H9 (cell line): Measurements from ENCODE around the gene SLC4A3. TPM values are rescaled to one million over a fixed set of nuclear protein-coding genes. Genes with fewer than 3 reads are reported as not detected.

Experiments used
- DNase-seq: peaks from one replicate; pipeline ENCODE4 v3.0.0-alpha.2; 2017
- H2AFZ ChIP-seq: one replicate; pipeline ENCODE4 v1.6.1; 2013; ENCODE audit warnings: mild to moderate bottlenecking, low read length, control low read depth, moderate library complexity
- H2AK5ac ChIP-seq: 2 replicates; pipeline ENCODE4 v1.6.1; 2013; ENCODE audit warnings: low read length, control low read depth, mixed read lengths; ENCODE audit not compliant: insufficient read length
- H2BK120ac ChIP-seq: one replicate; pipeline ENCODE4 v1.6.1; 2013; ENCODE audit warnings: low read depth, mild to moderate bottlenecking, low read length, control low read depth, inconsistent platforms; ENCODE audit not compliant: poor library complexity, severe bottlenecking
- H2BK12ac ChIP-seq: 2 replicates; pipeline ENCODE4 v1.6.1; 2013; ENCODE audit warnings: low read length, control low read depth, mixed read lengths, low read depth; ENCODE audit not compliant: insufficient read length
- H2BK15ac ChIP-seq: 2 replicates; pipeline ENCODE4 v1.6.1; 2013; ENCODE audit warnings: low read depth, low read length, control low read depth
- H2BK20ac ChIP-seq: one replicate; pipeline ENCODE4 v1.6.1; 2013; ENCODE audit warnings: low read depth, mild to moderate bottlenecking, low read length, control low read depth, inconsistent platforms; ENCODE audit not compliant: poor library complexity, severe bottlenecking
- H2BK5ac ChIP-seq: 2 replicates; pipeline ENCODE4 v1.6.1; 2013; ENCODE audit warnings: low read length, control low read depth, mixed read lengths; ENCODE audit not compliant: insufficient read length
- H3K14ac ChIP-seq: 2 replicates; pipeline ENCODE4 v1.6.1; 2013; ENCODE audit warnings: low read length, control low read depth; ENCODE audit not compliant: insufficient read depth
- H3K18ac ChIP-seq: 2 replicates; pipeline ENCODE4 v1.6.1; 2013; ENCODE audit warnings: low read depth, mild to moderate bottlenecking, mixed read lengths, low read length, control low read depth; ENCODE audit not compliant: insufficient read length
- H3K23ac ChIP-seq: 2 replicates; pipeline ENCODE4 v1.6.1; 2013; ENCODE audit warnings: low read length, control low read depth, mixed read lengths, low read depth; ENCODE audit not compliant: insufficient read length
- H3K23me2 ChIP-seq: 2 replicates; pipeline ENCODE4 v1.6.1; 2013; ENCODE audit warnings: low read depth, mild to moderate bottlenecking, mixed read lengths, low read length, control low read depth; ENCODE audit not compliant: insufficient read length, poor library complexity, severe bottlenecking
- H3K27ac ChIP-seq: 2 replicates; pipeline ENCODE4 v1.5.1; 2013; ENCODE audit warnings: low read length, control low read depth, mixed read lengths, low read depth; ENCODE audit not compliant: insufficient read length
- H3K27me3 ChIP-seq: 2 replicates; pipeline ENCODE4 v1.6.1; 2013; ENCODE audit warnings: low read length, control low read depth, inconsistent platforms; ENCODE audit not compliant: insufficient read depth
- H3K4ac ChIP-seq: 2 replicates; pipeline ENCODE4 v1.6.1; 2013; ENCODE audit warnings: low read depth, mild to moderate bottlenecking, control low read depth, inconsistent platforms, low read length, moderate library complexity
- H3K4me1 ChIP-seq: 2 replicates; pipeline ENCODE4 v1.6.1; 2013; ENCODE audit warnings: low read length, control low read depth, inconsistent platforms; ENCODE audit not compliant: insufficient read depth
- H3K4me2 ChIP-seq: 2 replicates; pipeline ENCODE4 v1.6.1; 2013; ENCODE audit warnings: low read length, control low read depth, mixed read lengths; ENCODE audit not compliant: insufficient read length, insufficient read depth
- H3K56ac ChIP-seq: 2 replicates; pipeline ENCODE4 v1.6.1; 2013; ENCODE audit warnings: low read depth, mild to moderate bottlenecking, mixed read lengths, low read length, control low read depth; ENCODE audit not compliant: insufficient read length
- H3K79me1 ChIP-seq: 2 replicates; pipeline ENCODE4 v1.6.1; 2013; ENCODE audit warnings: low read depth, mild to moderate bottlenecking, moderate library complexity, low read length, control low read depth, inconsistent platforms; ENCODE audit not compliant: insufficient read depth, poor library complexity, severe bottlenecking
- H3K79me2 ChIP-seq: 2 replicates; pipeline ENCODE4 v1.6.1; 2013; ENCODE audit warnings: low read length, control low read depth, inconsistent platforms; ENCODE audit not compliant: insufficient read depth
- H3K9ac ChIP-seq: 2 replicates; pipeline ENCODE4 v1.6.1; 2013; ENCODE audit warnings: low read length, control low read depth, mixed read lengths; ENCODE audit not compliant: insufficient read length; ENCODE audit errors: extremely low read depth
- H3K9me3 ChIP-seq: one replicate; pipeline ENCODE4 v1.6.1; 2013; ENCODE audit warnings: low read depth, low read length, inconsistent platforms; ENCODE audit not compliant: control insufficient read depth
- H3T11ph ChIP-seq: one replicate; pipeline ENCODE4 v1.6.1; 2013; ENCODE audit warnings: mild to moderate bottlenecking, low read length, control low read depth, inconsistent platforms
- H4K20me1 ChIP-seq: one replicate; pipeline ENCODE4 v1.6.1; 2013; ENCODE audit not compliant: control insufficient read depth, insufficient read length, insufficient read depth
- H4K5ac ChIP-seq: 2 replicates; pipeline ENCODE4 v1.6.1; 2013; ENCODE audit warnings: low read depth, mild to moderate bottlenecking, mixed read lengths, low read length, control low read depth; ENCODE audit not compliant: insufficient read length
- H4K8ac ChIP-seq: replicated peaks from 2 replicates; pipeline ENCODE4 v1.6.1; 2013; ENCODE audit warnings: low read length, control low read depth, mixed read lengths, low read depth; ENCODE audit not compliant: insufficient read length
- H4K91ac ChIP-seq: 2 replicates; pipeline ENCODE4 v1.6.1; 2013; ENCODE audit warnings: low read depth, mild to moderate bottlenecking, moderate library complexity, mixed read lengths, low read length, control low read depth; ENCODE audit not compliant: insufficient read length
- H3K27ac Mint-ChIP-seq, 3 experiments: 2 replicates in 2 of 3; 3 replicates in 1 of 3; pipeline ENCODE4 v1.8.0; 2020 to 2021; ENCODE audit warnings: mixed read lengths in 3 of 3, mild to moderate bottlenecking in 1 of 3, moderate library complexity in 1 of 3
- H3K27me3 Mint-ChIP-seq: 2 replicates; pipeline ENCODE4 v1.8.0; 2021; ENCODE audit warnings: low read depth, mild to moderate bottlenecking, moderate library complexity, mixed read lengths
- H3K36me3 Mint-ChIP-seq, 3 experiments: 2 replicates in 2 of 3; 3 replicates in 1 of 3; pipeline ENCODE4 v1.8.0; 2020 to 2021; ENCODE audit warnings: low read depth in 3 of 3, mixed read lengths in 3 of 3; ENCODE audit not compliant: insufficient read depth in 1 of 3
- H3K4me1 Mint-ChIP-seq, 2 experiments: 2 replicates each; pipeline ENCODE4 v1.8.0; 2020; ENCODE audit warnings: mixed read lengths in 2 of 2
- H3K4me3 Mint-ChIP-seq, 2 experiments: 2 replicates in 1 of 2; 3 replicates in 1 of 2; pipeline ENCODE4 v1.8.0; 2020 to 2021; ENCODE audit warnings: mild to moderate bottlenecking in 2 of 2, mixed read lengths in 2 of 2, moderate library complexity in 1 of 2
- H3K9me3 Mint-ChIP-seq, 2 experiments: 2 replicates in 1 of 2; 3 replicates in 1 of 2; pipeline ENCODE4 v1.8.0; 2020; ENCODE audit warnings: mild to moderate bottlenecking in 2 of 2, mixed read lengths in 2 of 2, moderate library complexity in 1 of 2
- WGBS: extraction: QIAGEN DNeasy Blood & Tissue Kit; methylation state at CpG from one replicate; pipeline ENCODE4 v1.1.7; 2013; ENCODE audit warnings: missing lambda C conversion rate, low lambda C conversion rate, mixed read lengths; ENCODE audit not compliant: insufficient read length; ENCODE audit errors: extremely low coverage; 5-methylcytosine and 5-hydroxymethylcytosine counted together
- total RNA-seq: library from RNA; stranded (reverse); gene quantifications from 2 replicates; pipeline ENCODE4 v1.2.1, GENCODE V29; 2021
- TF ChIP-seq, protein P1 (sequence below): fragments of 200-600 bp; sonication (generic); conservative IDR thresholded peaks from 3 replicates; pipeline ENCODE4 v1.8.0; 2021; ENCODE audit warnings: antibody characterized with exemption, mild to moderate bottlenecking

The SLC4A3 gene
- total RNA-seq, 1 experiment from 2014 or later: 11.1 TPM

GRCh38 chr2:219687882-219688559 lies 60.6 kb downstream of the SLC4A3 start:
- Histone ChIP-seq H3K4ac (no peak overlapping the region), H3K79me1 (no peaks in the 10 kb centered on the region), H3T11ph (no peak overlapping the region), H2BK12ac (no peak overlapping the region), H2BK120ac (no peak overlapping the region), H4K5ac (no peak overlapping the region), H3K9ac (no peak overlapping the region), H4K91ac (no peak overlapping the region), H2BK15ac (no peak overlapping the region), H4K8ac (no peak overlapping the region), H3K4me1 (peaks cover 12% of the 10 kb centered on the region; the same call in 1 of the 2 replicates), H3K18ac (no peak overlapping the region), H3K27me3 (no peaks in the 10 kb centered on the region), H2AK5ac (no peak overlapping the region), H3K56ac (no peak overlapping the region), H3K79me2 (no peaks in the 10 kb centered on the region), H3K14ac (no peak overlapping the region), H3K27ac (no peak overlapping the region), H3K4me2 (no peak overlapping the region), H2BK5ac (no peak overlapping the region), H3K23me2 (no peaks in the 10 kb centered on the region), H3K23ac (no peak overlapping the region), H2AFZ (no peak overlapping the region), H4K20me1 (no peaks in the 10 kb centered on the region), H3K9me3 (no peaks in the 10 kb centered on the region), H2BK20ac (no peak overlapping the region)
- Mint-ChIP-seq H3K27me3 (peaks cover 5% of the 10 kb centered on the region), H3K27ac (peak overlapping the region in 1 of 3 experiments; percentile 57; a peak in 2 of 7 replicates), H3K36me3 (peaks cover 2 to 17% (median 15%) of the 10 kb centered on the region in 3 experiments; a peak in 6 of 7 replicates), H3K9me3 (peaks cover 9 to 15% of the 10 kb centered on the region in 2 experiments; a peak in 4 of 5 replicates), H3K4me3 (no peak overlapping the region), H3K4me1 (peaks cover 54% of the 10 kb centered on the region in 2 experiments)
- whole genome bisulfite sequencing: no CpG with 5 or more reads among the region's 19 CpGs
- TF ChIP-seq, protein P1, sequence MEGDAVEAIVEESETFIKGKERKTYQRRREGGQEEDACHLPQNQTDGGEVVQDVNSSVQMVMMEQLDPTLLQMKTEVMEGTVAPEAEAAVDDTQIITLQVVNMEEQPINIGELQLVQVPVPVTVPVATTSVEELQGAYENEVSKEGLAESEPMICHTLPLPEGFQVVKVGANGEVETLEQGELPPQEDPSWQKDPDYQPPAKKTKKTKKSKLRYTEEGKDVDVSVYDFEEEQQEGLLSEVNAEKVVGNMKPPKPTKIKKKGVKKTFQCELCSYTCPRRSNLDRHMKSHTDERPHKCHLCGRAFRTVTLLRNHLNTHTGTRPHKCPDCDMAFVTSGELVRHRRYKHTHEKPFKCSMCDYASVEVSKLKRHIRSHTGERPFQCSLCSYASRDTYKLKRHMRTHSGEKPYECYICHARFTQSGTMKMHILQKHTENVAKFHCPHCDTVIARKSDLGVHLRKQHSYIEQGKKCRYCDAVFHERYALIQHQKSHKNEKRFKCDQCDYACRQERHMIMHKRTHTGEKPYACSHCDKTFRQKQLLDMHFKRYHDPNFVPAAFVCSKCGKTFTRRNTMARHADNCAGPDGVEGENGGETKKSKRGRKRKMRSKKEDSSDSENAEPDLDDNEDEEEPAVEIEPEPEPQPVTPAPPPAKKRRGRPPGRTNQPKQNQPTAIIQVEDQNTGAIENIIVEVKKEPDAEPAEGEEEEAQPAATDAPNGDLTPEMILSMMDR: no peak
- DNase-seq: peak; percentile 61
